Activated CD8-positive, alpha-beta memory T cell treated with anti-CD3 and anti-CD28 coated beads for 24 hours (primary cell): ENCODE data around the gene GPC6.

Experiments used
- DNase-seq: peaks from one replicate; pipeline ENCODE4 v3.0.0-alpha.2; 2020

The GPC6 gene

DNA sequence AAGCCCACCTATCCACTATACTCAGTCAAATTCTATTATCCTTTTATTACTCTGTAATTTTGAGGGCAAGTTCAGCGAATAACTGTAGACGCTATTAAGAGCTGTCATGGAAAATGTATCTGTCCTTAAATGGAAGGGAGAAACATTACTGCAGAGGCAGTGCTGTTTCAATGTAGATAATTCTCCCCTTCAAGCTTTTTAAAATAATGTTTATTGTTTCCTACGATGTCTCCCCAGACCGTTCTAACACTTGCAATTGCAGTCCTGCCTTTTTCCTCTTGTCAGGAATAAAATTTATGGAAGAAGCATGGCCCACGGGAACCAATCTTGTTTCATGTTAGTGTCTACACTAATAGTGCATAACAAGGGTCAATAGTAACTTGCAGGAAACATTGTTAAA is 159.5 kb downstream of the GPC6 start:
- no peak for DNase-seq

DNA sequence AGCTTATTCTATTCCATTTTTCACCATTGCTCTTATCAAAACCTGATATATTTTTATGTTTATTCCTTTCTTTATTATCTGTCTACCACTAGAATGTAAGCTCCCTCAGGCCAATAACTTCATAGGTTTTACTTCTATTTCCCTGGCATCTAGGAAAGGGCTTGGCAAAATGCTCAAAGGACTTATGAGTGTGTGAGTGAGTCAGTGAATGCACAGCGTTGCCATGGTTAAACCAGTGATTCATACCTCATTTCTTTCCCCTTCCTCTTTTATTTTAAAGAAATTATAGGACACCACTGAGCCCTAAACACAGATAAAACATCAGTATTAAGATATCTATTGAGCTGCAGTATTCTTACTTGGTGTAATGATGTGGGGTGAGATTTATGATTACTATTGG is 162.1 kb downstream of the GPC6 start:
- no peak for DNase-seq

DNA sequence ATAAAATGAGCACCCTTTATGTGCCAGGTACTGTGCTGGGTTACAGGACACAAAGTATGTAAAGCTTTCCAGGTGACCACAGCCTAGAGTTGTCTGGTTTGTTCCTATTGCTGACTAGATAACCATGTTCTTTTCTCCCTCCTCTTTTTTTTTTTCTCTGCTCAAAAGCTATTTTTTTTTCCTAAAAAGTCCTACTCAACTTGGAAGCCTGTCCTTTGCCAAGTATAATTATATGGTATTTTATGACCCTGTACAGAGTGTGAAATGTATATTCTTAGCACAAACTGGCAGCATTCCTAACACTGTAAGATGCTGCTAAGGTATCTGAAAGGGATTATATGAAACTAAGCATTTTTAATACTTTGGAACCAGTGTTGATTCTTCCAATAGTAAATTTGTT is 171.0 kb downstream of the GPC6 start:
- DNase-seq: no peak

DNA sequence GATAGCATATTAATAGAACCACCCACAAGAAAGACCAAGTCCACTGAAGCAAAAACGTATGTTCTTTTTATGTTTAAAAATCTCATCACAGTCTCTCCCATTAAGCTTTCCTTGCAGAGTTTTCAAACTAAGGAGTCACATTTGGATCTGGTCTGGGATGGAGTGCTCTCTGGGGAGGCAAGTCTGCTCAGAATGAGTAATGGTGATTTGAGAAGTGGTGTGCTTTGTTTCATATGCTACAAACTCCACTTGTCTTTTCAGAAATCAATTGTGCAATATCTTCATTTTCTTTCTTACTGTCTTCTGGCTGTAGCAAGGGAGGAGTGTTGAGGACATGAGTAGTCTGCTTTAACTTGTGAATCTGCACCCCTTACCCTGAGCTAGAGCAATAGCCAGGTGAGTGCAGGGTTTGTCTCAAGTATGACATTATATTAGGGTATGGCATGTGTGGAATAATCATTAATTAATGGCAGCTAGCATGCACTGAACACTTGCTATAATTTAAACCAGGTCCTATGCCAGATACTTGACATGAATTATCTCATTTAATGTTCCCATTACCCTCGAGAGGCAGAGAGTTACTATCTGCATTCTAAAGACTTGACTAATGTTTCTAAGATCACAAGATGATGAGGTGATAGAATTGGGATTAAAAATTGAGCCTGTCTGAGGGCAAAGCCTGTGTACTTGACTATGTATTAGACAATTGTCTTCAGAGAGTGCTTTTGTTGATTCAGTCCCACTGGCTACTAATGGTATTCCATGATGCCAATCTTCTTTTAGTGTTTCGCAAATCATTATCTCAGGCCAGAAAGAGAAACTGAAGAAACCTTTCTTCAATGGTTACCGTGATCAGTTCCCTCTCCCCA is 171.8 kb downstream of the GPC6 start:
- no peak for DNase-seq

DNA sequence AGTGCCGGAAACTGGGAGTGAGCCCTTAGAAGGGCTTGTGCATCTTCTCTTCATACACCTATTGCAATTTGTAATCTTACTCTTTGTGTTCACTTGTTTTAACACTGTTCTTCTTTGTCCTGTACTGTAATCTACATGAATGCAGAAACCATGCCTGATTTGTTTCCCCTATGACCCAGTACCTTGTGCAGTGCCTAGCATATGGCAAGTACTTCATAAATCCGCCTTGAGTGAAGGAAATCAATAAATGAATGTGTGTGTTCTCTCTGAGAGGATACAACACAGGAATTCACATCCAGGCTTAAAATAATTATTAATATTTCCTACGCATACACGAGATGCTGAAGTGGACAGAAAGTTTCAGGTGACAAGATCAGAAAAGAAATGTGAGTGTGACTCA is 172.6 kb downstream of the GPC6 start:
- DNase-seq: no peak

DNA sequence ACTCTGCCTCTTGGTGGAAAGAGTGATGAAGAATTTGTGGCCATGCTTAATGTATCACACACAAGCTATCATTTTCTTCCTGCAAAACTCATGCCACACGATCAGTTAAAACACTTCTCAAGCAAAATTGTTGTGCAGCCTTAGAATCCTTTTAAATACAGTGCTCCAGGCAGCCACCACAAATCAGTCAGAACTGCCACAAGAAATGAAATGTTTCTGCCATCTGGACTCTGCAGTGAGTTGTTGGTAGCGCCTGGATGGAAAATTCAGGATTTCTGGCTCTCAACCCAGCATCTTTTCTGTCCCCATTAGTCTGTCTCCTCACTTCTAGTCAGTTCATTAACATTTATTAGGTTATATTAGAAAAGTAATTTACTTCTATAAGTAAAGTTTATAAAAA is 179.5 kb downstream of the GPC6 start:
- DNase-seq: no peak

DNA sequence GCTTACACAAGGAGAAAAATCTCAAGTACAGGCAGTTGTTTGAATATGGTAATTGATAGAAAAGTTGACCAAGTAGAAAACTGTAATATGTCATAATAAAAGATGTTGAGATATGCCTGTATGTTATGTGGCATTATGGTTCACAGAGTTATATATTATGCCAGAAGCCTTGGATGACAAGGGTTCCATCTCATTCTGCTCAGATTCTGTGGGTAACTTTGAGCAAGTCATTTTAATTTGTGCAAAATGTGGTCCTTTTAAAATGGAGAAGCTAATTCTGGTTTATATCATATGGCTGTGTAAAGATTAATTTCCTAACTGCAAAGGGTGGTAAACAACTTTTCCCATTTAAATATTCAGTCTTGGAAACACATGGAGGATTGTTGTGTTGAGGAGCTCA is 180.9 kb downstream of the GPC6 start:
- DNase-seq: no peak

DNA sequence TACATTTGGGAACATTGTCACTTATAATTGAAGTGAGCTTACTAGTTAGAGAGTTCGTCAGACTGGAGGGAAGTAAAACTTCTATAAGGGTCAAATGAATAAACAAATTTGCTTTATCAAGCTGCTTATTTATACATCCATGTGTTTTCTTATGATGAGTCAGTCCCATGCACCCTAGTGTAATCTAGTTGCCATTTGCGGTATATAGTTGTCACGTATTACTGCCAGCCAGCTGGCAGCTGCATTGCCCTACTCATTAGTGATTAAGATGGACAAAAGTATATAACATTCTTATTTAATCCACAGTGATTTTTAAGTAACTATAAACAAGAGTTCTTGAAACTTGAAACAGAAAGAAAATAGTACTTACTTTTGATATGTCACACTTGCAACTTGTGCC is 182.4 kb downstream of the GPC6 start:
- no peak for DNase-seq

DNA sequence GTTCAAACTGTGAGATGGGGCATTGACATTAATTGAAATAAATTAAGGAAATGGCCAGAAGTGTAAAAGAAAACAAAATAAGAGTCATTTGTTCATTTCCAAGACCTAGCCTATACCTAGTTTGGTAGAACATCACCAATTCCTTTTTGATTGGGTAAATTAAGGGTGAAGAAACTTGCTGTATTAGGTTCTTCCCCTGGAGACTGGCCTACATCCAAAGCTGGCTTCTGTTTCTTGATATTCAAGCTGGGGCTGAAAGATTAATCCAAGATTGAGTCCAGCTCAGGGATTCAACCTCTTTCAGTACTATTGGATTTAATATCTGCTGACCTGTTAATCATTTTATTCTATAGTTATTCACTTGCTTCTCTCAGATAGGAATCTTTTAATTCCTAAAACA is 183.2 kb downstream of the GPC6 start:
- no peak for DNase-seq

DNA sequence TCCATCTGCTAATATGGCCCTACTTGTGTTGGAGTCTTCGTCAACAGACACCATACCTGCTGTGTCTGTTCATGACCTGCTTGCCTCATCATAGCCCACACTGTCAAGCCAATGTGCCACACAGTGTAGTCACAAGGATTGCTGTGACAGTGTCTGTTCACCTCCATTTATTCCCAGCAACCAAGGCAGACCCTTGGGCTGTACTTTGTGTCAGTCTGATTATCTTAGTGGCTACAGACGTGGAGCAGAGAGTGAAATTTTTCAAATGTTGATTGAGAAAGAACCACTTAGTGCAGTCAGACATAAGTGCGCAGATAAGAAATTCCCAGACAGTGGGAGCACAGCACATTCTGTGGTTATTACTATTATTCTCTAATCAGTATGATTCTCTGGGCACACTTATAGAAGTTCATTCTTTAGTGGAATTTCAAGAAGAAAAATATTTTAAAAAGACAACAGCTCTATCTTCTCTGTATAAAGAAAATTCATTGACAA is 184.6 kb downstream of the GPC6 start:
- DNase-seq: no peak

DNA sequence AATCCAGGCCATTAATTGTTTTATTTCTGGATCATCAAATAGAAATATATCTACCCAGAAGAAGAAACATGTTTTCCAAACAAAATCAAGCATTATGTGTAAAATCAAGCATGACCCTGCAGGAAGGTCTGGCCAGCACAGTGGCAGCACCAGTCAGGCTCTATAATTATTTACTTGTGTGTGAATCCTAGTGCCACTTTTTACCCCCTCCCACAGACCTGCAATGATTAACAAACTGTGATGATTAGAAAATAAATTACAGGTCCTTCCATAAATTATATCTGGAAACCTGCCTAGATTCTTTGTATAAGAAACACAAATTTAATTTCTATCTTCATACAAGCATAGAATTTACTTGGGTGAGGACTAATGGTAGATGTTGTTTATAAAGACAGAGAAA is 186.1 kb downstream of the GPC6 start:
- DNase-seq: no peak

DNA sequence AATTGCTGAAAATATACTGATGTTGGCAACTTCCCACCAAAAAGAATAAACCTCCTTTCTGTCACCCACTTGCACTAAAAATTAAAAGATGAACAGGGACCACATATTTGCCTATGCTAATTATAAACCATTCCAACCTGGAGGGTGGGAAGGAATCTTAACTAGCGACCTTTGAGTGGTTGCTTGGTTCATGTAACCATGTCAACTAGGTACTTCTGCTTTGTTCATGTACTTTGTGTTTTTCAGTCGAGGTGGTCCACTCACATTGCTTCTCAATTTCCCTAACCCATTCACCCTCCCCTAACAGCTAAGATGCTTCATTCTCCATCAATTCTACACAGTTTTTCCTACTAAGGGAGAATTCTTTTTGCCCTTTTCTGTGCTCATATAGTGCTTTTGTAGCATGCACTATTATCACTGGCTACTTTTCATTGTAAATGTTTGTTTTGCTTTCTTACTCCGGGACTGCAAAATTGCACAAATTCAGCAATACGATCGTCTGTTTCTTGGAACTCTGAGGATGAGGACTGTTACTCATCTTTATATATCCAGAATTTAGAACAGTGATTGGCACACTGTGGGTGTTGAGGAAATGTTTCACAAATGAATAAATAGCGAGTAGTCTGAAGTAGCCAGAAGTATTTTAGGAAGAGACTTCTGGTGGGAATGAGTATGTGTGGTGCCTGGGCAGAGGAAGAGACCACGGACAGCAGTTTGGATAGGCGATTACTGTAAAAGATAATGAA is 187.5 kb downstream of the GPC6 start:
- no peak for DNase-seq

DNA sequence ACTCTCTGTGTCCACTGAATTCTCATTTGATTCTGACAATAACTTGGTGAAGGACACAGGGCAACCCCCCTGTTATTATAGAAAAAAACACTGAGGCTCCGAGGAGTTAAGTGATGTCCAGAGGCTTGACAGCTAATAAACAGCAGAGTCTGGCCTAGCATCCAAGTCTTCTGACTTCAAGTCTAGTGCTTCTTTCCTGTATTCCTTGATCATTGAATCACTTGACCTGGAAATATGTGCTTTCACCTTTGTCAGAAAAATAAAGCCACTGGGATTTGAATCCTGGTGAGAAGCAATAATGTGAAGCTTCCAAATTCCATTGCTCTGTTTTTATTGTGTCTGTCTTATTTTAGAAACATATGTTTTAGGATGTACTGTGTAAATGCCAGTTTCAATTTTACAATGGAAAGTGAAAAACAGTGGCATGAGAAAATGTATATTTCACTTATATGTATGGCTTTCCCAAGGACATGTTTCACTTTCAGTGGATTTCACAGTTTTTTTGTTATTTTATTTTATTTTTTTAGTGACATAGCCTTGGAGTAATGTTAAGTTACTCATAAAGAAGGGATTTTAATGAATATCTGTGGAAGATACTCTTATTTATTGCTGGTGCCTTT is 190.2 kb downstream of the GPC6 start:
- DNase-seq: no peak

DNA sequence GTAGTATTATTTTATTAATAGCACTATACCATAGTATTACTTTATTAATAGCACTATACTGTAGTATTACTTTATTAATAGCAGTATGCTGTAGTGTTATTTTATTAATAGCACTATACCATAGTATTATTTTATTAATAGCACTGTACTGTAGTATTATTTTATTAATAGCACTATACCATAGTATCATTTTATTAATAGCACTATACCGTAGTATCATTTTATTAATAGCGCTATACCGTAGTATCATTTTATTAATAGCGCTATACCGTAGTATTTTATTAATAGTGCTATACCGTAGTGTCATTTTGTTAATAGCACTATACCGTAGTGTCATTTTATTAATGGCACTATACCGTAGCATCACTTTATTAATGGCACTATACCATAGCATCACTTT is 191.8 kb downstream of the GPC6 start:
- no peak for DNase-seq

DNA sequence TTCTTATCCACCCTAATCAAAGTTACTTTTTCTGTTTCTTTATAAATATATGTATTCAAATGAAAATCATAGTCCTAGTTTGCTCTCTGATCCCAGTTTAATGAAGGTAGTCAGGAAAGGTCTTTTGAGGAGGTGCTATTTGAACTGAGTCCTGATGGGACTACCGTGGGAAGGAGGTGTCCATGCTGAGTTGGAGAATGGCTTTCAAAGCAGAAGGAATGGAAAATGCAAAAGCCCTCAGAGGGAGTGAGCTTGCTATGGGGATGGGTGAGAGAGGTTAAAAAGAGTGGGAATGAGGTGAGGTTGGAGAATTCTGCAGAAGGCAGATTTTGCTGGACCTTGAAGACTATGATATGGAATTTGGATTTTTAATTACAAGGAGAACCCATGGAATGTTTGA is 193.6 kb downstream of the GPC6 start:
- DNase-seq: no peak

DNA sequence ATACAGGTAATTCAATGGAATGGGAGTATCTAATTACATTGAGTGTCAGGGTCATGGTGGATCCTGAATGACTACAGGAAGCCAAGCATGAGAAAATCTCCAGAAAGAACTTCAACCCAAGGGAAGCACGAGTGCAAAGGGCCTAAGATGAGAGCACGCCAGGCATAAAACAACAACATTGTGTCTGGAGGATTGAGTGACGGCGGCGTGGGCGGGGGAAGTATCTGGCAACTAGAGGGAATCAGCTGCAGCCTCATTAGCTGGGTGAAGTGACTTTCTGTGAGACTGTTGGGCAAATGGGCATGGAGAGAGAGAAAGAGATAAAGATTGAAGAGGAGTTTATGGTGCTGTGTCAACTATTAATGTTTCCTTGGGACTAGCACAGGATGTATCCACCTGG is 194.3 kb downstream of the GPC6 start:
- DNase-seq: no peak

DNA sequence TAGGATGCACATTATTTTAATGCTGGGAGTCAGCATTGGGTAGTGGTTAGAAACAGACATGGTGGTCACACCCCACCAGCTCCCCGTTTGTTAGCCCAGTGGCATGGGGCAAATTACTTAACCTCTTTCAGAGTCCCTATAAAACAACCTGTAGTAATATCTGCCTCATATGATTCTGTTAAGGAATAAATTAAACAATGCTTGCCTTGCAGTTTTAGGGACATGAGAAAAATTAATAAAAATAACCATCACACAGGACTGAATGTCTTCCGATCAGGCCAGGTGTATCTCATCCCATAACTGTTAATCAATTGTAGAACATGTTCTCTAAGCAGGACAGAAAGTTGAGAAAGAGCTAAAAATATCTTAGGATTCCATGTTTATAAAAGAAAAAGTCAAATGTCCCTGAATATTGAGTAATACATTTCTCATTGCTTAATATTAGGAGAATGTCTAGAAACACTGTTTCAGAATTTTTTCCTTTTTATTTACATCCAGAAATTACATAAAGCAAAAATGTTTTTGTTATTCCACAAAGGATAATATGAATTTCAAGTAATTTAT is 196.5 kb downstream of the GPC6 start:
- DNase-seq: no peak

DNA sequence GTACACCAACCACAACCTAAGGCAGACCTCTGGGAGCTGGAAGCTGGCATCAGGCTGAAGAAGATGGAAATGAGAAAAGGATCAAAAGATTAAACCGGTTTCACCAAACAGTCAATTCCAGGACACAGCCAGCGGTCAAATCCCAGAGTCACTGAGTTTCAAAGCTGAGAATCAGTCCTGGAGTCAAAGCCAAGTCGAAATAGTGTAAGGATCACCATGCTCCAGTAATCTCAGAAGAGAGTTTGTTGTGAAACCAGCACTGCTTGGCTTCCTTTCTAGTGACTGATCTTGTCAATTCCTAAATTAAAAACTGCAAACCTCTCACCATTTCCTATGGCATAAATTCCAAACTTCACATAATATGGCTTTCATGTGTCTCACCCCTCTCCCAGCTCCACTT is 198.8 kb downstream of the GPC6 start:
- no peak for DNase-seq

DNA sequence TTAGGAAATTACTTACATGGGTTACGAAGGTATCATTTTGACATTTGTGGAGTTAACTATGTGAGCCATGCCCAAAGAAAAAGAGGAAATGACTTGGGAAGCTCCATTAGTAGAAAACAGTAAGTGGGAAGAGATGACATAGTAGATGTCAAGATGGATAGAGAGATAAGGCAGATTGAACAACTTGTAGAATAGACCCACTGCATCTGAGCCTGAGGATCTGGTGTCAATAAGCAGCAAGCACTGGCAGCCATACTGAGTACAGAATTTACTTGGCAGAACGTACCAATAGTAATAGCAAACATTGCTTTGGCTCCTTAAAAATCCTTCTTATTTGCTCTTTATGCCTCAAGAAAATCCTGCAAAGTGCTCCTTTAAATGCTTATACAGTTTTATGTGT is 203.8 kb downstream of the GPC6 start:
- DNase-seq: no peak

DNA sequence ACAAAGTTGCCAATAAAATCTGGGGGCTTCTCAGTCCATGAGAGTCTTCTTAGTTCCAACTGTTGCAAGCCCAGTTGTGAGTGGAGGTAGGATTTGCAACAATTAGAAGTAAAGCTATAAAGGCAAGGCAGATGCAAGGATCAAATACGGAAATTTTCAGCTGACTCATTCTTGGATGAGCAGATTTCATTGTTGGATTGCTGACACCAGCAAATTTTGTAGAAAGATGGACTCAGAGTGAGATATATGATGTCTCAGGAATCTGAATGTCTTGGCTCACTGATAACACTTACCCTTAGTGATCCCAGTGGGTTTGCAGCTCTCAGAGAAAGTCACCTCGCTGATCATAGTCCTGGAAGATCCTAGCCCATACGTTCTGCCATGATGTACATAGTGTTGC is 209.0 kb downstream of the GPC6 start:
- DNase-seq: no peak

DNA sequence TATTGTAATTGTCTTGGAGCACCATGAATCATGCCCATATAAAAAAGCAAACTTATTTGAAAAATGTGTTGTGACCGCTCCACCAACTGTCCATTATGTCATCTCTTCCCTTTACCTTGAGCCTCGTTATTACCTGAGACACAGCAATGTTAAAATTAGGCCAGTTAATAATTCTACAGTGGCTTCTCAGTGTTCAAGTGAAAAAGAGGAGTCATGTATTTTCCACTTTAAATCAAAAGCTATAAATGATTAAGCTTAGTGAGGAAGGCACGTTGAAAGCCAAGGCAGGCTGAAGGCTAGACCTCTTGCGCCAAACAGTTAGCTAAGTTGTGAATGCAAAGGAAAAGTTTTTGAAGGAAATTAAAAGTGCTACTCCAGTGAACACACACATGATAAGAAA is 210.5 kb downstream of the GPC6 start:
- no peak for DNase-seq

DNA sequence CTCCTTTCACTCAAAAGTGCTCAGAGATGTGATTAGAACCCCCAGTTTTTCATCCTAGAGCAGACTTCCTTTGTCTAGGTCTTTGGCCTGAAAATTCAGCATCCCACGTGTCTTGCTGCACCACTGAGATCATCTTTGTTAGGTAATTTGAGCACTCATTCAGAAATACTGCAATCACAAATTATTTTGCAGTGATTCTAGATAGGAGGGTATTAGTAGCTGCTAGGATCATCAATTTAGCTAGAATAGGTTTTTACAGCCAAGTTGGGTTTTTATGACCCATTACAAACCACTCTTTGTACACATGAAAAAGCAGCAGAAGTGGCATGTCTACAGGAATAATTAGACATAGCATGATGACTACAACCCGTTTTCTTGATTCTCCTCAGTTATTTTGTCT is 219.6 kb downstream of the GPC6 start:
- DNase-seq: no peak

DNA sequence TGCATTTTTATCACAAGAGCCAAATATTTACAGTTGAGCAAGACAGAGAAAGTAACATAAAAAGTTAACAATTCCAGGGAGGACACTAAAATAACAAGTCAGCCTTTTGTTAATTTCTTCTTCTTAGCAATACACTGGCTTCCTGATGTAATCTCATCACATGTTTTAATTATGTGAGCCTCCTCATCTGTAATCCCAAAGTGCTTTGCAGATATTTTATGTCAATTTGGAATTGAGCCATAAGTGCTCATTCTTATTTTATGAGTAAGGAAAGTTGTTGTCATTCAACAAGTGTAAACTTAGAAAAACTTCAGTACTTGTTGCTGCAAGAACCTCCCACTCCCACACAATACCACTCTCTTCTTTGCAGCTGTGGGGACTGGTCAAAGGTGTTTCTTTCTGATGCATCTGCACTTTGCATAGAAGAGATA is 223.6 kb downstream of the GPC6 start:
- DNase-seq: no peak

DNA sequence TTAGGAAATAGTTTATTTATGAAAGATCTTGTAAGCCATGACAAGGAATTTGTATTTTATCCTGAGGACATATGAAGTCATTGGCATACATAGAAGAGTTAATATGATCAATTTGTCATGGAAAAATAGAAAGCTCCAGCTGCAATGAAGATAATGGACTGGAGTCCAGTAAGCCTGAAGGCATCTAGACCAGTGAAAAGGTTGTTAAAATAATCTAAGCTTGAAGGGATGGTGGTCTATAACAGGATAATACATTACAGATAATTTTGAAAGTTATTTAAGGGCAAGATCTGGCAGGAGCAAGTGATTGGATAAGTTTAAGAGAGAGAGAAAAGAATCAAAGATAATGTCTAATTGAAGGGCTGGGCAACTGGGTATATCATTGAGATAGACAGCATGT is 224.2 kb downstream of the GPC6 start:
- no peak for DNase-seq
